ENCODE results near the gene CCDC12.
A peak's percentile ranks its signal among the peaks of the same experiment; 100 is the strongest.
"Not testable (repeated sequence)": the region's sequence is repeated elsewhere in the genome, so short reads cannot be mapped to it uniquely, and the experiment has no call there.

CCDC12 gene

DNA sequence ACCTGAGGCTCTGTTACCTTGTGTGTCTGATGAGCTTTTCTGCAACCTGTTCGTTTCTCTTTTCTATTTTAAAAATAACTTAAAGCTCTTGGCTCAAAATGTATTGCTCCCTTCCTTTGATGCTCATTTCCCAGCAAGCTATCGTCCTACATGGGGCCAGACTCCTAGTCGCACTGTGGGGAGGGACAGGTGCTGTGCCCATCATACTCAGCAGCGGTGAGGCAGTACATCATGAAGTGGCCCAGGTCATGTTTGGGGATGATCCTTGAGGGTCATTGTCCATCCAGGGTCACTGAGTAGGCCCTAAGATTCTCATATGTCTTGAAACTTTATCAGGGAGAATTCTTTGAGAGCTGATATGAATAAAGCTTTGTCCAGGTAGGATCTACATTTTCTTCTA, 57.9 kb downstream of the CCDC12 start:
- DNase-seq: no peak

DNA sequence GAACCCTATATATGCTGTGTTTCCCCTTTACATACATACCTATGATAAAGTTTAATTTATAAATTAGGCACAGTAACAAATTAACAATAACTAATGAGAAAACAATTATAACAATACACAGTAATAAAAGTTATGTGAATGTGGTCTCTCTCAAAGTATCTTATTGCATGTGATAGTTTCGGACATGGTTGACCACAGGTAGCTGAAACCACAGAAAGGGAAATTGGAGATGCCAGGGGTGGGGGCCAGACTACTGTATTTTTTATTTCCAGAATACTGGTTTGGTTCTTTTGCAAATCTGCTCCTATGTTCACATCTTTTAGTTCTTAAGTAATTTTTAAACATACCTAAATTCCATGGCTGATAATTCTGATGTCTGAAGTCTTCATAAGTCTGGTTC, 58.3 kb downstream of the CCDC12 start:
- DNase-seq: no peak

DNA sequence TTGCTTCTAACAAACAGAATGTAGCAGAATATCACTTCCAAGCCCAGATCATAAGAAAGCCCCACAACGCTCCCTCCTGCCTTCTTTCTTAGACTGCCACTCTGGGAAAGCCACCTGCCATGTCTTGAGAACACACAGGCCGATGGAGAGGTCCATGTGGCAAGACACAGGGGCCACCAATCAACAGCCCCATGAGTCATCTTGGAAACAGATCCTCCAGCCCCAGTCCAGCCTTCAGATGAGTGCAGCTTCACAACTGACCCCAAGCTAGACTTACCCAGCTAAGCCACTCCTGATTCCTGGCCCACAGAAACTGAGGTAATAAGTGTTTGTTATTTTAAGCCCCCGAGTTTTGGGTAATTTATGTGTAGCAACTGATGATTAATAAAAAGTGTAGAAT, 59.3 kb downstream of the CCDC12 start:
- no peak for DNase-seq

DNA sequence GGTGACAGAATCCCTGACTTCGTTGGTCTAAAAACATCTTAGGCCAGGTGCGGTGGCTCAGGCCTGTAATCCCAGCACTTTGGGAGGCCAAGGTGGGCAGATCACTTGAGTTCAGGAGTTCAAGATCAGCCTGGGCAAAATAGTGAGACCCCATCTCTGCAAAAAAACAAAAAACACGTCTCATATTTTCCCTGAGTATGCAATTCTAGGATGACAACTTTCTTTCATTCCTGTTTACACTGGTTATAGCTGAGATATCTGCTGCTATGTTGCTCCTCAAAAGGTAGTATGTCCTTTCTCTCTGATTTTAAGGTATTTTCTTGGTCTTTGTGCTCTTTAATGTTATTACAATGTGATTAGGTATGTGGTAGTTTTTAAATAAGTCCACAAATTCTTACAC, 59.7 kb downstream of the CCDC12 start:
- no peak for DNase-seq

DNA sequence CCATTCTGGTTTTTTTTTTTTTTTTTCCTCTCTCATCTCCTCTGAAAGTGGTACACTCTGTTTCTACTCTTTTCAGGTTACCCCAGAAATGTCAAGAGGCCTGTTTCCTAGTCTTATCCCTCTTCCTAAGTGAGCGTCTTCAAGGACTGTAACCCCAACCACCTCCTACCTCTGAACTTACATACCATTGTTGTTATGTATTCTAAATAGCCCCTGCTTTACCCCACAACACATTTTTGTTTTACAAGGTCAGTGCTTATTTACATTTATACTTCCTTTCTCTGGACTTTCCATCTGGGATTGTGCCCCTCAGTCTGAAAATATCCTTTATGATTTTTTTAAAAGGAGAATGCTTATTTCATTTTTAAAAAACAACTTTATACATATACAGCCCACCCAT, 60.3 kb downstream of the CCDC12 start:
- DNase-seq: no peak

DNA sequence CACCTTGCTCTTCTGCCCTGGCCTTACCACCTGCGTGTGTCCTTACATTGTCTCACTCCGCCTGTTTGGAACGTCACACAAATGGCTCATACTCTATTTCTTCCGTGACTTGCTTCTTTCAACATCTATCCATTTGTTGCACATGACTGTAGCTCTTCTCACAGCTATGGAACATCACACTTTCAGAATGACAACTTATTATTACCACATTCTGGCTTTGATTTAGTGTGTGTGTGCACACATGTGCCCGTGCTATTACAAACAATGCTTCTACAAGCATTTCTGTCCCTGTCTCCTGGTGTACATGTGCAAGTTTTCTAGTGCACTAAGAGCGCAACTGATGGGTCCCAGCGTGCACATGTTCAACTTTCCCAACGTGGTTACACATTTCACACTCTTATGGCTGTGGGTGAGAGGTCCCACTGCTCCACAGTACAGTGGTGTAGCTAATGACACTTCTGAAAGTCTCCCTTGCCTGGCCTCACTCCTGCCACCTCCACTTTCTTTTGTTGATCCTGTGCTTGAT, 61.2 kb downstream of the CCDC12 start:
- no peak for DNase-seq

DNA sequence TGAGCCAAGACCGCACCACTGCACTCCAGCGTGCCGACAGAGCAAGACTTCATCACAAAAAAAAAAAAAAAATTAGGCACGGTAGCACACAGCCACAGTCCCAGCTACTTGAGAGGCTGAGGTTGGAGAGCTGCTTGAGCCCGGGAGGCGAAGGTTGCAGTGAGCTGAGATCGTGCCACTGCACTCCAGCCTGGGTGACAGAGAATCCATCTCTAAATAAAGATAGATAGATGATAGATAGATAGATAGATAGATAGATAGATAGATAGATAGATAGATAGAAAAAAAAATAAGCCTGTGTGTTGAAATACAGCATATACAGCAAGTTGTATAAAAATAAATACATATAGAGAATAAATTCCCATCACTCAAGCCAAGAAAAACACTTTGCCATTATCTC, 61.7 kb downstream of the CCDC12 start:
- DNase-seq: no peak

DNA sequence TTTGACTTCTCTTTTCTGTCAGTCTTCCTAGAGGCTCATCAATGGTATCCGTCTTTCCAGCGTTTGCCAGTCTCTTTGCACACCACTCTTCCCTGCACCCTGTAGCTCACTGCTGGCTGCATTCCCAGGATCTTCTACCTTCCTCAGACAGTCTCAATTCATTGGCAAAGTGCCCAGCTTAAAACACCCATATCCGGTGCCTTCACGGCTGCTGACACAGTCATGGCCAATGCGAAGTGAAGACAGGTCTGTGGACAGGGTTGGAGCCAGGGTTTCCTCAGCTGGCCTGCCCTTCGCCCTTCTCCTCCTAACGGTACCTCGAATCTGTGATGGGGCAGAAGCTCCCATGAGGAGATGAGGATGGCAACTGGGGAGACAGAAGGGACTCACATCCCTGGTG, 62.9 kb downstream of the CCDC12 start:
- peak; percentile 78 for DNase-seq

DNA sequence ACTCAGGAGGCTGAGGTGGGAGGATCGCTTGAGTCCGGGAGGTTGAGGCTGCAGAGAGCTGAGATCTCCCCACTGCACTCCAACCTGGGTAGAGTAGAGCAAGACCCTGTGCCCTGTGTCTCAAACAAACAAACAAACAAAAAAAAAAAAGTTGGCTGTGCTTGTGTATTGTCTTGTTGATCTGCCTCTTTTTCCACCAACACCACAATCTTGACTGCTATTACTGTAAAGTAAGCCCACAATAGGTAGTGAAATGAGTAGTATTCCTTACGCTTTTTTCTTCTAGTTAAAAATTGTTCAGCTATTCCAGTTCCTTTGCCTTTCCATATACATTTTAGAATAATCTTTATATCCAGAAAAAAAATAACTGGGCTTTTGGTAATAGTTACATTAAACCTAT, 63.6 kb downstream of the CCDC12 start:
- no peak for DNase-seq

DNA sequence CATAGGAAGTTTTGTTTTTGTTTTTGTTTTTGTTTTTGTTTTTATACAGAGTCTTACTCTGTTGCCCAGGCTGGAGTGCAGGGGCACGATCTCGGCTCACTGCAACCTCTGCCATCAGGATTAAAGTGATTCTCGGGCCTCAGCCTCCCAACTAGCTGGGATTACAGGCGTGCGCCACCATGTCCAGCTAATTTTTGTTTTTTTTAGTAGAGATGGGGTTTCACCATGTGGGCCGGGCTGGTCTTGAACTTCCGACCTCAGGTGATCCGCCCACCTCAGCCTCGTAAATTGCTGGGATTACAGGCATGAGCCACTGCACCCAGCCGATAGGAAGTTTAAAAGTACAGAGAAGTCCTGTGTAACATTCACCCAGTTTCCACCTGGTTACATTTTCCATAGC, 65.6 kb downstream of the CCDC12 start:
- not testable (repeated sequence) for DNase-seq

DNA sequence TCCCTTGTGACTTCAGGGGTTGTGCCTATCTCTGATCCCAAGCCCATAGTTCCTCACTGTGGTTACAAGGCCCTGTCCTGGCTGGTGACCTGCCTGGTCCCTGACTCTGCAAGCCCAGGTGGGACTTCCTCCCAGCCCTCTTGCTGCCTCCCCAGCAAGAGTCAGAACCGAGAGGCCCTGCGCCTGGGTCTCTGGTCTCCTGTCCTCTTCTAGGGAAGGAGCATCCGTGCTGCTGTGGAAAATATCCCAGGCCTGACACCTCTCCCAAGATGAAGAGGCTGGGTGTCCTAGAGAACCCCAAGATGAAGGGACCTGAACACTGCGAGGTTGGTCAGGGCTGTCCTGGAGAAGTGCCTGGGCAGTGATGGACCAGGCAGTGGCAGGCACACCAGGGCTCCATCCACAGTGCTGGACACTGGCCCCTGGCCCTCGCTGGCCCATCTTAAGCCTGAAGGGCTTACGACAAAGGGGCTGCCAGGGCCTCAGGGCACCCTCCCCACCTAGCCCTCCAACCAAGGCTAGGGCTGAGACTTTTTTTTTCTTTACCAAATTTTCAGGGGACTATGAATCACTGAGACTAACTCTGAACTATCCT, 66.3 kb downstream of the CCDC12 start:
- DNase-seq: no peak

DNA sequence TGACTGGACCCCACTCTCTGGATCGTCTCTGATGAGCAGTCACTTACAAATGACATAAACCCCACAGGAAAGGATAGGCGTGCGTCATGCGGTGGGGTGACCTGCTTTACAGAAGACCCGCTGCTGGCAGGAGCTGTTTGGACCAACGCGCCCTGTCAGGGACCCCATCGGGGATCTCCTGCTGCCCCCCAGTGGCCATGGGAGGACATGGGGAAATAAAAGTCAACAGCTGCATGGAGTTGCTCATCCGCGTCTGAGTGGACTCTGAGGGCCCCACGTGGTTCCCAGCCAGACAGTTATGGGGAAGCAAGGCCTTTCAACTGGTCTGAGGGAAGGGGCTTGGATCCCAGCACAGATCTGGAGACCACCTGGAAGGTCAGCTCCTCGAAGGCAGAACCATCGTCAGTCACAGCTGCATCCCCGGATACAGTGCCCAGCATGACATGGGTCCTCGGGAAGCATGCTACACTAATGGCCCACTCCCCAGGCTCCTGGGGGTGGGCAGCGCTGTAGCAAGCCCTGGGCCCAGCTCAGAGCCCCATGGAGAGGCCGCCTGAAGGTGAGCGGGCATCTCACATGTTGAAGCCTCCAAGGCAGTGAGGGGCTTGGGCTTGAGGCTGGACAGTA, 66.9 kb downstream of the CCDC12 start:
- DNase-seq: peak; percentile 76

DNA sequence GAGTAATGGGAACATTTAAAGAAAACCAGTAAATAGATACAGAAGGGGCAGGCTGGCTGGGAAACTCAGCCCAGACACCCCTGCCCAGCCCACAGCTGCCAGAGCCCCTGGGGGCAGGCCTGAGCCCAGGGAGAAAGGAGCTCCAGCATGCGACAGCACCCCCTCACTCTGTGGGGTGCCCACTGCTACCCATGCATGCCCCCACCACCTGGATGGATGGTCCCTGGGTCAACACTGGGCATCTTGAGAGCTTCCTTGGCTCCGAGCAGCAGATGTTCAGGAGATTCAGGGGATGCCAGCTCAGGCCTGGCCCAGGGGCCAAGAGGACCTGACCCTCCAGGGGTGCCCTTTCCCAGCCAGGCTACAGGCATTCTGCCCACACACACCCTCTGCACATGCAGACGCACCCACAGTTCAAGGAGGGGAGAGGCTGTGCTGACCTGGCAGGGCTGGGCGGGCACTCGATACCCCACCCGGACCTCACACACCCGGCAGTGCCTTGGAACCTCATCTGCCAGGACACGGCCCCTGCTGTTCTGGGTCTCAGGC, 67.5 kb downstream of the CCDC12 start:
- no peak for DNase-seq

DNA sequence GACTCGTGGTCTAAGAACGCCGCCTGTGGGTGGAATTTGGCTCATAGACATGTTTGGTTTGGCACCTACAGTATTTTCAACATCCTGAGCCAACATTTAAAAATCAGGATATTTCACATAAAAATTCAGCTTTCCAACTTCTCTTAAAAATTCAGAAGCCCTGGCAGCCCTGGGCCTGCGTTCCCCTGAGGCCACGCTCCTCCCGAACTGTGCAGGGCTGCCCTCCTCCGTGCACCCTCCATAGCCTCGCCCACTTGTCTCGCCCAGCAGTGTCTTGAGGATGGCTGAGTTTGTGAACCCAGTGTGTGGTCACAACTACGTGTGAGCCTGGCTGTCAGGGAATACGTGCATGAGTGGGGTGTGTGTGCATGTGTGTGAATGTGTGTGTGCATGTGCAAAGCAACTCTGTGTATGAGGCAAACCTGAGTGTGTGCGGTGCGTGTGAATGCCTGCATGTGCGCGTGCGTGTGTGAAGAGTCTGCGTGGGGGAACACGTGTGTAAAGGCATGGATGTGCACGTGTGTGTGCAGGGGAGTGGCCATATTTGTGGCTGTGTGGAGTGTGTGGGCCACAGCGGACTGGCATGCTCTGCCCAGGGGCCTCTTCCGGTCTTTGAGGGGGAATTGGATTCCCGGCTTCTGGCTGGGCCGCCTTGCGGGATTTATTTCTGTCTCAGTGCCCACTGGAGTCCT, 68.1 kb downstream of the CCDC12 start:
- no peak for DNase-seq

DNA sequence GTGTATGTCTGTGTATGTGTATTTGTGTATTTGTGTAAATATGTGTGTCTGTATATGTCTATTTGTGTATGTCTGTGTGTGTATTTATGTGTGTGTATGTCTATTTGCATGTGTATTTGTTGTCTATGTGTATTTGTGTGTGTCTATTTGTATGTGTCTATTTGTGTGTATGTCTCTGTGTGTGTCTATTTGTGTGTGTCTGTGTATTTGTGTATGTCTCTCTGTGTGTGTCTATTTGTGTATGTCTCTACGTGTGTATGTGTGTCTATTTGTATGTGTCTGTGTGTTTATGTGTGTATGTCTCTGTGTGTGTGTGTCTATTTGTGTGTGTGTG, 68.6 kb downstream of the CCDC12 start:
- no peak for DNase-seq

DNA sequence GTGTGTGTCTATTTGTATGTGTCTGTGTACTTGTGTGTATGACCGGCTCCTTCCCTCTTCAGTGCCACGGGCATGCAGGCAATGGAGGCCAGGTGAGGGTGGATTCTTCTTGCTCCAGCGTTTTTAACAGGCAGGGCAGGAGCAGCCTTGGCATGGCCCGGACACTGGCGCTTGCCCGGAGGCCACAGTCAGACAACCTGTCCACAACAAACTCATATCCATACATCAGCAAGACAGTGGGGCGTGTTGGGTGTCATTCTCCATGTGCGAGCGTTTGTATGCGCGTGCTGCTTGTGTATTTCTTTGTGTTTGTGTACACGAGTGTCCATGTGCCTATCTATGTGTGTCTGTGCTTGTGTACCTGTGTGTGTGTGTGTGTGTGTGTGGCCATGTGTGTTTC, 69.3 kb downstream of the CCDC12 start:
- no peak for DNase-seq

DNA sequence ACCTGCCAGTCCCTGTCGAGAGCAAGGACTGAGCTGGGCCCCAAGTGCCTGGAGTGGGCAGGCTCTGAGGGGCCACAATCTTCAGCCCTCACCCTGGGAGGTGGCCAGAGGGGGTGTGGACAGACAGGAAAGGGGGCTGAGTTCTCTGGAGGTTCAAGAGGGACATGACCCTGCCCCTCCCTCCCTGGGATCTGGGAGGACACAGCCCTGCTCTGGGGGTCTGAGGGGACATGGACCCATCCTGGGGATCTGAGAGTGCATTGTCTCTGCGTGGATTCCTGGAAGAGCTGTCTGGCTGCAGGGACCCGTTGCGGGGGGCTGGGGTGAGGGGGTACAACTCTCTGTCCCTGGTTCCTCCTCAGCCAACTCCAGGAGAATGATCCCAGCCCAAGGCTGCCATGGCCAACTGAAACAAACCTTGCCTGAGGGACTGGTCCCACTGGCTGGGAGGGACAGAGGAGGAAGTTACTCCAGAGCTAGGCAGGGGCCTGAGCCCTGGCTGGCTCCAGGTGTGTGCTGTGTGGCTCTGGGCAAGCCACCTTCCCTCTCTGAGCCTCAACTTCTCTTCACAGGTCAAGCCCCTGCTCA, 70.0 kb downstream of the CCDC12 start:
- DNase-seq: no peak

DNA sequence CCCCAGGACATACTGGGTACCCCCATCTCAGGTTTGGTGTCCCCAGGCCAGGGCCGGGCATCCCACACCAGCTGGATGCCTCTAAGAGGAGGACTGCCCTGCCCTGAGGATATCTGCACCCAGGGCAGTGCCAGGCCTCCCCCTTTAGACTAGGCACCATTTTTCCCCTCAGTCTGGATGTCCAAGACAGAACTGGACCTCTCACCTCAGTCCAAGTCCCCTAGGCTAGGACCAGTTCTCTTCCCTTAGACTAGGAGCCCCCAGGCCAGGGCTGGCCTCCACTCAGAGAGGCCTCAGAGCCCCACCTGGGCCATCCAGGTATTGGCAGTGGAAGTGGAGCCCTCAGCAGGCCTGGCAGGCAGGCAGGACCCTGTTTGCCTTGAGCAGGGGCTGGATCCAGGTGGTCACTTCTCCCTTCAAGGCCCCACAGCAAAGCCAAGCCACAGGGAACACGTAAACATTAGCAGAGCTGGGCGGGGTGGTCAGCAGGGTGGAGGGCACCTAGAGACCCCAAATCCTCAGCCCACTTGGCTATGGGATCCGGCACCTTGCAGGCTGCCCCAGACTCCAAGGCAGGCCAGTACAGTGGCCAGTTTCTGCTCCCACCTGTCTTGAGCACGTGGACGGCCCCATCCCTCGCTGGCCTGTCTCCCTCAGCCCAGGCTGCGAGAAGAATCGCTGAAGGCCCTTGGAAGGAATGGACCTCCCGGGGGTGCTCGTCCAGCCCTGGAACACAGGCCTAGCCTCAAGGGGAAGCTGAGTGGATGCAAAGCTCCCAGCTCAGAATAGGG, 70.7 kb downstream of the CCDC12 start:
- no peak for DNase-seq

DNA sequence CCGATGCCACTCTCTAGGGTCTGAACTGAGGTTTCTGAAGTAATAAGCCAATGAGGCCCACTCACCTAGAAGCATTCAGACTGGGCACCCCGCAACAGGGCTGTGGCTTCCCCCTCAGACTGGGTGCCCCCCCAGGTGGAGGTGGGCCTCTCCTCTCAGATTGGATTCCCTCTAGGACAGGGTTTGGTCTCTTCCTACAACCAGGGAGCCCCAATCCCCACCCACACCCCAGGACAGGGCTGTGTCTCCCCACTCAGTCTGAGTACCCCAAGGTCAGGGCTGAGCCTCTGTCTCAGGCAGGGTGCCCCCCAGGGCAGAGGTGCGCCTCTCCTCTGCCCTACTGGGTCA, 71.4 kb downstream of the CCDC12 start:
- no peak for DNase-seq

DNA sequence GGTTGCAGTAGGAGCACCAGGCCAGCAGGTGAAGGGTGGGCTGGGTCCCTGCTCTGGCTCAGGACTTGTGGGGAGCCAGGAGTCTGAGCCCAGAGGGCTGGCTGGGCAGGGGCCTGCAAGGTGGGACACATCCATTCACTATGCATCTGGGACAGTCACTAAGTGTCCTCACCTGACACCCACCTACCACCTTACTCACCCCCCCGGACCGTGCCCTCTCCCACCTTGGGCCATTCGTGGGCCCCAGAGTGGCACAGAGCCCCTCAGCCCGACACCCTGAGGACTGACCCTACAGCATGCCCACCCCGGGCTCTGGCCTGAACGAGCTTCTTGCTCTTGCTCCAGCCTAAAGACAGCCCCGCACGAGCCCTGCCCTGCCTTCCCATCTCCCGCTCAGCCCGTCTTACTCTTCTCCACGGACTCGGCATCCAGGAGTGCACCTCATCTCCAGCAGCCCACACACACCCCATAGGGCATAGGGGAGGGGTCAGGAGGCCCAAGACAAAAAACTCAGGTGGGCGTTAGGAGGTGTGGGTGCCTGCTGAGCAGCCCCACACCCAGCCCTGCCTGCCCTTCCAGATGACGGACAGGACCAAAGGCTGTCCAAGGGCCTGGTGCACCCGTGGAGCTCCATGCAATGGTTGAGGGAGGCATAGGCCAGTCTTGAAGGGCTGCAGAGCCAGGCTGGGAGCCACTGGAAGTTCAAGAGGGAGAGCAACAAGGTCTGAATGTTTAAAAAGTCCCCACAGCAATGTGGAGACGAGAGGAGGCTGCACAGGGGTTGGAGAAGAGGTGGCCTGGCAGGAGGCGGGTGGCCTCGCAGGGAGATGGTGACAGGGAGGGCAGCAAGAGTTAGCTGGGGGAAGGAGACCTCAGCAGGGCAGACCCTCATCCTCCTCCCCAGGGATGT, 72.0 kb downstream of the CCDC12 start:
- no peak for DNase-seq

DNA sequence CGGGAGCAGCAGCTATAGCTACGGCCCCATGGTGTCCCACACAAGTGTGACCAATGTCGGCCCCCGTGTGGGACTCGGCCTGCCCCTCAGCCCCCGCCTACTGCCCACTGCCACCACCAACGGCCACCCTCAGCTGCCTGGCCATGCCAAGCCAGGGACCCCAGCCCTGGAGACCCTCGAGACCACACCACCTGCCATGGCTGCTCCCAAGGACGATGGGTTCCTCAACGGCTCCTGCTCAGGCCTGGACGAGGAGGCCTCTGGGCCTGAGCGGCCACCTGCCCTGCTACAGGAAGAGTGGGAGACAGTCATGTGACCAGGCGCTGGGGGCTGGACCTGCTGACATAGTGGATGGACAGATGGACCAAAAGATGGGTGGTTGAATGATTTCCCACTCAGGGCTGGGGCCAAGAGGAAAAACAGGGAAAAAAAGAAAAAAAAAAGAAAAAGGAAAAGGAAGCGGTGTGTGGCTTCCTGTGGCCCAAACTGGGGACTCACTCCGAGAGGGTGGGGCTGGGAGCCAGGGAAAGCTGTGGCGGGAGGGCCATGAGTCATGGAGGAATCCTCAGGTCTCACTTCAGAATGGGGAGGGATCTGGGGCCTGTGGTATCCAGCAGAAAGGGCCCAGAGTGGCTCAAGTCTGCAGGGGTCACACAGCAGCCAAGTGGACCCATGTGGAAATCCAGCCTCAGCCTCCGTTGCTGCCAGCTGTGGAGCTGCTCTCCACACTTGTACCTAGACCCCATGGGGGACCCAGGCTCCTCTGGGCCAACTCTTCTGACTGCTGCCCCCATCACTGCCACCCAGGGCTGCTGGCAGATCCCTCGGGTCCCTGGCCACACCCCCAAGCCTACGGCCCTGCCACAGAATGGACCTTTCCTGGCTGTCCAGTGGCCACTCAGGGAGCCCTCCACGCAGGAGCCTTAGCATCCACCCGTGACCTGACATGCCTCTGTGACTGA, 72.9 kb downstream of the CCDC12 start:
- no peak for DNase-seq

Measured in NCI-H1092 (cell line).